Stimulated activated CD4-positive, alpha-beta T cell treated with anti-CD3 and anti-CD28 coated beads, Interleukin-1b, Interleukin-23, amount 100 ng/mL, for 48 hours (primary cell): ENCODE results near the gene NBAS.
"Not testable (repeated sequence)": the region's sequence is repeated elsewhere in the genome, so short reads cannot be mapped to it uniquely, and the experiment has no call there.

Source experiments
- DNase-seq: peaks from one replicate; pipeline ENCODE4 v3.0.0-alpha.2; 2020

Gene NBAS

DNA sequence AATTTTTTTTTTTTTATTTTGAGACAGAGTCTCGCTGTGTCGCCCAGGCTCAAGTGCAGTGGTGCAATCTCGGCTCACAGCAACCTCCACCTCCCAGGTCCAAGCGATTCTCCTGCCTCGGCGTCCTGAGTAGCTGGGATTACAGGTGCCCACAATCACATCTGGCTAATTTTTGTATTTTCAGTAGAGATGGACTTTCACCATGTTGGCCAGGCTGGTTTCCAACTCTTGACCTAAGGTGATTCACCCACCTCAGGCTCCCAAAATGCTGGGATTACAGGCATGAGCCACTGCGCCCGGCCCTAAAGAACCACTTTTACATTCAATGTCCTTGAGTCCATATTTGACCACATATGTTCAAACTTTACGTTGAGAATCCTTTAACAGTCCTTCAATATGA lies 156.6 kb downstream of the NBAS start:
- DNase-seq = not testable (repeated sequence)

GRCh38 chr2:15400240-15400826 lies 160.8 kb downstream of the NBAS start:
- DNase-seq = no peak

GRCh38 chr2:15399241-15399640 lies 161.9 kb downstream of the NBAS start:
- DNase-seq = no peak

DNA sequence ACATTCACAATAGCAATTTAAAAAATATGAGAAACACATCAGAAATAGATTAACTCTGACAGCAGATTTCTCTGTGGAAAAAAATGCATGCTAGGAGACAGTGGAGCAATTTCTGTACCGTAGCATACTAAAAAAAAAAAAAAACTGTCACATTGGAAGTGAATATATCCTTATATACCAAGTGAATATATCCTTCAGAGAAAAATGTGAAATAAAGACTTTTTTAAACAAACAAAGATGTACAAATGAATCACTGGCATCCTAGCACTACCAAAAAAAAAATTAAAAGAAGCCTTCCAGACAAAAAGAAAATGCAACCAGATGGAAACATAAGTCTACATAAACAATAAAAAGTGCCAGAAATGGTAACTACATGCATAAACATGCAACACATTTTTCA lies 169.4 kb downstream of the NBAS start:
- DNase-seq = no peak

DNA sequence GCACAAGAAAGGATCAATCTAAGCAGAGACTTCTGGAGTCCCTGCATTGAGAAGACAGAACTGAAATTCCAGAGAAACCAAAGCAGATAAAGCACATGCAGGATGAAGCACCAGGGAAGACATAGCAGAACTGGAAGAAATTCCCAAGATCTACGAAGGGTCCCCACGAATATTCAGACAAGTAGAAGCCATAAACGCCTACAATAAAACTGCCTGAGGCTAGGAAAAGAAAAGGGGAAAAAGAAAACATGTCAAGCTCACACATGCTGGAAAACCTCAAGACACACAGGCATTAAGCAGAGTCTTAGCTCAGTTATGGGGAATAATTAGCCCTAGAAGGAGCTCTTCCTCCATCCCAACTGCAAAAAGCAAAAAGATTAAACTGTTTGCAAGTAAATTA lies 171.2 kb downstream of the NBAS start:
- no peak for DNase-seq

DNA sequence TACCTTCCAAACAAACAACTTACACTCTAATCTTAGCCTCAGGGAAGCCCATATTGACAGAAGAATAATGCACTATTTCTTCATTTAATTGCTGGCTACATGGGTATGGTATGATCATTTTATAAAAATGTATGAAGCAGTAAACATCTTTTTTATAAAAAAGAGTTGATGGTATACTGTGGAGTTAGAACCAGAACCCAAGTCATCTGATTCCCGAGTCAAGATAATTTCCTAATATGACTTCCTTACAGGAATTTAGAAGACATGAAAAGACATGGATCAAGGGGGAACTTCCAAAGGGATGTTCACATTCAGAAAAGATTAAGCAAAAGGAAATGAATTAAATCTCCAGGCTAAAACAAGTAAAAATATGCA lies 171.8 kb downstream of the NBAS start:
- no peak for DNase-seq

GRCh38 chr2:15388406-15389325 lies 172.5 kb downstream of the NBAS start:
- no peak for DNase-seq

DNA sequence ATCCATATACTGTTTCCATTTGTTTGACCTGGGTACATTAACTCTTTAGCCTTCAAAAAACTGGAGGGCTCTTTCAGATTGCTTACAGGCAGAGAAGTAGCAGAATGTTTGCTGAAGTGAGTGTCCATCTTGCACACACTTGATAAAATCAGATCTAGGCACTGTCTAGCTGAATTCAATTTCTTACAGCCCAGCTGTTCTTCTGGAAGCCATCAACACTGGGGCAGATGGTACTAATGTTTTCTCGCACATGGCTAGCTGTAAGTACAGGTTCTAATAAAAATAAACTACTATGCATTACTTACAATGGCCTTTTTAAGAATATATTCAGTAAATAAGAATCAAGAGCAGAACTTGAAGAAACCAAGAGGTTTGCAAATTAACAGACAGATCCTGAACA lies 175.9 kb downstream of the NBAS start:
- no peak for DNase-seq

DNA sequence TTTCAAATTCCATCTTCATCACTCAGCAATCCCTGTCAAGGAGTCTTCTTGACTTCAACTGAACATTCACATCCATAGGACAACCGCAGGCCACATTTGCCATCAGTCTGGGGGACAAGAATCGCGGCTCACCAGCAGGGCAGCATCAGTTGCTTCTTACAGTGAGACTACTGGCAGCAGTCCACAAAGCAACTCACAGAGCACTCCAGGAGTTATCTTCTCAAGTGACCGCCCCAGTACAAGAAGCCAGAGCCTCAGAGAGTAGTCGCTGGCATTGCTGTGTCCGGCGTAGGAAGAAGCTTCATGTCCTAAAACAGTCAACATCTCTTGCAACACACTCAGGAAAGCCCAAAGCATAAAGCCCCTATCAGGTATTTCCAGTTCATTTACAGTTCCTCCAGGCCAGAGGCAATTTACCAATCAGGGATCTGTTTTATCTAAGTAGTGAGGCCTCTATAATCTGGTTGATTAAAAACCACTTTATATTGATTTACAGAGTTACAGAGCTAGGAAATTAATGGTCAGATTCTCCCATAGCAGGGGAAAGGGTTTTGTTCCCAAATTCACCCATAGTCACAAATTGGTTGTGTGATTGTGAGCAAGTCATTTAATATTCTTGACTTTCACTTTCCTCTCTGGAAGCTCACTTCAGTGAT lies 177.3 kb downstream of the NBAS start:
- no peak for DNase-seq

DNA sequence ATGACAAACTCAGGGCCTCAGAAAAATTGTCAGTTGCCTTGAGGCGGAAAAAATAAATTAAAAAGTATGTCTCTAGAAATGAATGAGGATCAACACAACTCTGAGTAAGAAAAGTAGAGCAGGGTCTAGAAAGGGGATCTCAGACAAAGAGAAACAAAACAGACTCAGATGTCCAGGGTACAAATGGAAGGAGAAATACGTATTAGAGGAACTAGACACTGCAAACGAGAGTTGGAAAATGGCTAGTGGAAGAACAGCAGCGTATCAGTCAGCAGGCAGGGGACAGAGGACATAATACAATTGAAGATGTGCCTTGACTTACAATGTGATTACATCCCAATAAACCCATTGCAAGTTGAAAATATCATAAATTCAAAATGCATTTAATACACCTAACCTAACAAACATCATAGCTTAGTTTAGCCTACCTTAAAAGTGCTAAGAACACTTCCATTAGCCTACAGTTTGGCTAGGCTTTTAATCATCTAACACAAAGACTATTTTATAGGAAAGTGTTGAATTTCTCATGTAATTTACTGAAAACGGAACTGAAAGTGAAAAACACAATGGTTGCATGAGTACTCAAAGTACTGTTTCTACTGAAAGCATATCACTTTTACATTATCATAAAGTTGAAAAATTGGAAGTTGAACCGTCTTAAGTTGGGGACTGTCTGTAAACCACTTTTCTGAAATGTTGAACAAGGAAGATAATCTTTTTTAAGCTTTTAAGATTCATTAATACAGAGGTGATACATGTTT lies 182.8 kb downstream of the NBAS start:
- DNase-seq = no peak

DNA sequence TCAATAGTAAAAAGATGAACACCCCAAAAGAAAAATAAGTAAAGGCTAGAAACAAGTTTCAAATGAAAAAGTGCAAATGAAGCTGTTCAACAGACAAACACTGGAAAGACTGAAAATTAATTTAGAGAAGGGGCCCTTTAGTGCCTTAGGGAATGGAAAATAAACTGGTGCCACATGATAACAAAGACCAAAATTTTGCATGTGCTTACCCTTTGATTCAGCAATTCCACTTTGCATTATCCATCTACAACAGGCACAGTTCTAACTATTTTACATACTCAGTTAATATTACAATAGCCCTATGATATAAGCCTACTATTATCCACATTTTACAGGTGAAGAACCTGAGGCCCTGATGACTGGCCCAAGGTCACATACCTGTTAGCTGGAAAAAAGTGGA lies 183.9 kb downstream of the NBAS start:
- DNase-seq = no peak

GRCh38 chr2:15372019-15372418 lies 189.1 kb downstream of the NBAS start:
- no peak for DNase-seq

DNA sequence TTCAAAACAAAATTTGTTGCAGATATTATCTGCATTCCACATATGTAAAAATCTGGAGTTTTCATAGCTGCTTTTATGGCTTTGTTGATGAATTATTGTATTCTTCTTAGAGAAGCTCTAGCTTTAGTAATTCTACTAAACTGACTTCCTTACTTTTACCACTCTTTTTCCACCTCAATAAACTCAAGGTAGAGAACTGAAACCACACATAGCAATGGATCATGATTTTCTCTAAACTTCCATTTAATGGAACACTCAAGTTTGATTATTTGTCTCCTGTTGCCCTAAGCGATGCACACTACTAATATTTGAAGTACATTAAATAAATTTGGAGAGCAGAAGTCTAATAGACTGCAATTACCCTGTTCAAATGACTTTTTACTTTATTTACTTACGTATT lies 192.0 kb downstream of the NBAS start:
- DNase-seq = no peak

- DNase-seq = no peak
Observed at GRCh38 chr2:15367715-15368114, 193.4 kb downstream of the NBAS start.

- DNase-seq = no peak
Observed at GRCh38 chr2:15367205-15367604, 193.9 kb downstream of the NBAS start.

DNA sequence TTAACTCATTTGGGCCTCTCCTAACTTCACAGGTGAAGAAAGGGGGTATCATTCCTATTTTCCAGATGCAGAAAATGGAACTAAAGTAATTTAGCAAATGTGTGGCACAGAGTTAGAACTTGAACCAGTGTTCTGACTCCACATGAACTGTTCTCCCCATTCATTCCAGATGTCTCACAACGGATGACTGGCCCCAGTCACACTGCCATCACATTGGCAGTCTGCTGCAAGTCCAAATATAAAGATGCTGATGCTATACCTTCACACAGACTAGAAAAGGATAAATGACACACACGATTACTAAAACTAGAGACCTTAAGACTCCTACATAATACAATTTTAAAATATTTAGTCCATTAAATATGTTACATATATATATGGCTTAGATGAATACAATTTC lies 195.7 kb downstream of the NBAS start:
- no peak for DNase-seq

GRCh38 chr2:15364561-15364960 lies 196.6 kb downstream of the NBAS start:
- DNase-seq = no peak

GRCh38 chr2:15363734-15364133 lies 197.4 kb downstream of the NBAS start:
- DNase-seq = no peak

DNA sequence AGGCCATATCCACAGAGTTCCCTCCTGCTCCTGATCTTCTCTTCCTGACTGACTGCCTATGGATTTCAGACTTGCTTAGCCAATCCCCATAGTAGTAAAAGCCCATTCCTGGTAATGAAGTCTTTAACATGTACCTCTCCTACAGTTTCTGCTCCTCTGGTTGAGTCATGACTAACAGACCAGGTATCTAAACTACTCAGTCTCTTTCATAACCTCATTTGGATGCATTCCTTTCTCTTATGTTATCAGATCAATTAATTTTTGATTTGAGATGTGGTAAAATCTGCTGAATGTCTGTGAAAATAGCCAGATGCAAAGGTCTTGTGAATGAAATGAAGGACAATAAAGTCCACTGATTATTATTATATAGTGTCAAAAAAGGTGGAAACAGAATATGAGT lies 198.0 kb downstream of the NBAS start:
- no peak for DNase-seq

DNA sequence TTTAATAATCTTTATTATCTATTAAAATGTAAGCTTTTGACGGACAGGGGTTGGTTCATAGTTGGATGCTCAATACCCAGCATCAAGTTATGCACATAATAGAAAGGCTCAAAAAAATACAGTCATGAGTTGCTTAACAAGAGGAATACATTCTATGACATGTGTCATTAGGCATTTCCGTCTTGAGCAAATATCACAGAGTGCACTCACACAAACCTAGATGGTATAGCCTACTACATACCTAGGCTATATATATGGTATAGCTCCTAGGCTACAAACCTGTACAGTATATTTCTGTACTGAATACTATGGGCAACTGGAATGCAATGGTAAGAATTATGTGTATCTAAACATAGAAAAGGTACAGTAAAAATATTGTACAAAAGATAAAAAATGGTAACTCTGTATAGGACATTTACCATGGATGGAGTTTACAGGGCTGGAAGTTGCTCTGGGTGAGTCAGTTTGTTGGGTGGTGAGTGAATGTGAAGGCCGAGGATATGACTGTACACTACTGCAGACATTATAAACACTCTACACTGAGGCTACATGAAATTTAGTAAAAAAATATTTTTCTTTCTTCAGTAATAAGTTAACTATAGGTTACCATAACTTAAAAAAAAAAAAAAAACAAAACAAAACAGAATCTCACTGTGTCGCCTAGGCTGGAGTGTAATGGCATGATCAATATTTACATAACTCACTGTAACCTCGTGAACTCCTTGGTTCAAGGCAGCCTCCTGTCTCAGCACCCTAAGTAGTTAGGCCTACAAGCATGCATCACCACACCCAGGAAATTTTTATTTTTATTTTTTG lies 201.2 kb downstream of the NBAS start:
- DNase-seq = no peak

DNA sequence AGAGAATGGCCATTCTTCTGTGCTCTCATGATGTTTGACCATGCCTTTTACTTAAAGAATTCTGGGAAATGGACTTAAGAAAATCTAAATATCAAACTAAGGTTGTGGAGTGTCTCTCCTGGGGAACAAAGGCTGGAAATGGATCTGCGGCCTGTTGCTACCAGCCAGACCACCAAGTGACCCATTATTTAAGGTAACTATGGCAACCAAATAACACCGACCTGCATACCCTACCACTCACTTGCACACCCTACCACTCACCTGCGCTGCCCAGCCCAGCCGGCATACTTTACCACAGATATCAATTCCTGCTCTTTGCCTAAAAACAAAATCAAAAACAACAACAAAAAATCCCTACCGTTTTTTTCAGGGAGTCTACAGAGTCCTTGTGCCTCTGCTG lies 203.2 kb downstream of the NBAS start:
- no peak for DNase-seq

DNA sequence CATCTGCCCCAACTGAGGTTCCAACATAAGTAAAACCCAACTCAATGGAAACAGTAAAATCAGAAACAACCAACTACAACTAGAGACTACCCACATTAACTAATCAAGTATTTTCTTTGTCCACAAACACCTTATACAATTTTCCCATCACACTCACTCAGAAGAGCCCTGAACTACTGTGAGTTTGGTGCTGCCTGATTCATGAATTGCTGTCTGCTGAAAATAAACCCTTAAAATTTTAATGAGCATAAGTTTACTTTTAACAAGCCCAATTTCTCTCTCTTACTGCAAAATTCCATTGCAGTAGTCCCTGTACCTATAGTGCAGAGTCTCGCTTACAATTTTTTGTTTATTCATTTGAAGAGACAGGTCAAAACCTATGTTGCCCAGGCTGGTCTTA lies 203.9 kb downstream of the NBAS start:
- no peak for DNase-seq

GRCh38 chr2:15355386-15355785 lies 205.7 kb downstream of the NBAS start:
- DNase-seq = no peak
